Hepatocyte (in vitro differentiated cells): ENCODE results near the gene NPAS3.

ENCODE experiments used
- EZH2phosphoT487 ChIP-seq: fragments of 200-600 bp; sonication (generic); IDR thresholded peaks from one replicate; pipeline ENCODE4 v1.6.1; 2018; ENCODE audit warnings: antibody characterized with exemption, mild to moderate bottlenecking, low read depth, moderate library complexity; ENCODE audit not compliant: unreplicated experiment, severe bottlenecking
- TF ChIP-seq, protein P1 (sequence below): fragments of 200-600 bp; sonication (generic); IDR thresholded peaks from 2 replicates; pipeline ENCODE4 v1.5.1; 2016; ENCODE audit warnings: antibody characterized with exemption, mild to moderate bottlenecking; ENCODE audit not compliant: poor library complexity

DNA sequence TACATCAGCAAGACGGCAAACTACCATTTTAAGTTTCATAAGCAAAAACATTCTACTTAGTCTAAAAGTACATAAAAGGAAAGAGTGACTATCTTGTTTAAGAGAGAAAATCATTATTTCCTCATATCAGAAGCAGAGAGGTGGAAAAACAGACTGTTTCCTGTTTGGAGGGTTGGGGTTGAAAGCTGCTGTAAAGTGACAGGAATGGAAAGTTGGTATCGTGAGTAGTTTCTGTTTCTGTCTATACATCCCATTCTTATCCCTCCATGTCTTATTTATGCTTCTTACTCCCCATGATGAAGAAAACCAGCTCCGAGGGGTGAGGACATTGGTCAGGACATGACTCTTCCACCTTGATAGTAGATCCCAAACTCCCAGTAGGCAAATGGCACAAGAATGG is 795.7 kb downstream of the NPAS3 start:
- TF ChIP-seq EZH2phosphoT487 = no peak
- TF ChIP-seq, protein P1, sequence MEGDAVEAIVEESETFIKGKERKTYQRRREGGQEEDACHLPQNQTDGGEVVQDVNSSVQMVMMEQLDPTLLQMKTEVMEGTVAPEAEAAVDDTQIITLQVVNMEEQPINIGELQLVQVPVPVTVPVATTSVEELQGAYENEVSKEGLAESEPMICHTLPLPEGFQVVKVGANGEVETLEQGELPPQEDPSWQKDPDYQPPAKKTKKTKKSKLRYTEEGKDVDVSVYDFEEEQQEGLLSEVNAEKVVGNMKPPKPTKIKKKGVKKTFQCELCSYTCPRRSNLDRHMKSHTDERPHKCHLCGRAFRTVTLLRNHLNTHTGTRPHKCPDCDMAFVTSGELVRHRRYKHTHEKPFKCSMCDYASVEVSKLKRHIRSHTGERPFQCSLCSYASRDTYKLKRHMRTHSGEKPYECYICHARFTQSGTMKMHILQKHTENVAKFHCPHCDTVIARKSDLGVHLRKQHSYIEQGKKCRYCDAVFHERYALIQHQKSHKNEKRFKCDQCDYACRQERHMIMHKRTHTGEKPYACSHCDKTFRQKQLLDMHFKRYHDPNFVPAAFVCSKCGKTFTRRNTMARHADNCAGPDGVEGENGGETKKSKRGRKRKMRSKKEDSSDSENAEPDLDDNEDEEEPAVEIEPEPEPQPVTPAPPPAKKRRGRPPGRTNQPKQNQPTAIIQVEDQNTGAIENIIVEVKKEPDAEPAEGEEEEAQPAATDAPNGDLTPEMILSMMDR = no peak
